HepG2 (cell line): Measurements from ENCODE around the gene PTCH1. TPM values are rescaled to one million over a fixed set of nuclear protein-coding genes. Genes with fewer than 3 reads are reported as not detected.

Experiments used
- ATAC-seq: fragments of 200-7000 bp; cut with Tn5 transposase; 3 replicates; pipeline ENCODE4 v1.9.1; 2020; ENCODE audit warnings: mild to moderate bottlenecking, moderate library complexity
- BruUV-seq: library from RNA; stranded (reverse); fragments of 400-500 nt; replicated peaks from 2 replicates; lab custom pipeline; 2021; lab: Mats Ljungman, UMichigan
- CTCF ChIA-PET: fragments of 300-600 bp; formaldehyde crosslinking; extraction: SDS; loops from one replicate; lab custom pipeline; 2021; ENCODE audit warnings: low total read pairs, inconsistent platforms, low intra/inter-chr PET ratio; lab: Yijun Ruan, JAX
- POLR2A ChIA-PET: fragments of 350-600 bp; sonication (Branson Sonifier 250); formaldehyde crosslinking; loops from one replicate; lab custom pipeline; 2020; ENCODE audit warnings: antibody characterized with exemption, inconsistent platforms; lab: Yijun Ruan, JAX
- DNase-seq: peaks from one replicate; pipeline ENCODE4 v3.0.0-alpha.2; 2015; ENCODE audit warnings: low spot score
- FAIRE-seq: peaks from 3 replicates; lab custom pipeline; 2011; peaks lifted over from hg19 to GRCh38; lab: Jason Lieb, UNC
- H2AFZ ChIP-seq: one replicate; pipeline ENCODE4 v1.6.1; 2011; ENCODE audit warnings: low read length, inconsistent platforms
- H3K27ac ChIP-seq: fragments of 300-600 bp; 3 replicates; pipeline ENCODE4 v1.8.0; 2011; ENCODE audit warnings: mixed run types, mild to moderate bottlenecking, mixed read lengths, low read length, inconsistent platforms; ENCODE audit not compliant: insufficient read depth; ENCODE audit errors: extremely low read length
- H3K27me3 ChIP-seq, 2 experiments: fragments of 200-600 bp in 1 of 2; 2 replicates in 1 of 2; 3 replicates in 1 of 2; pipeline versions ENCODE4 v1.6.0 to v1.8.0; 2011; ENCODE audit warnings: low read length in 2 of 2, mild to moderate bottlenecking in 2 of 2, moderate library complexity in 2 of 2, inconsistent platforms in 1 of 2; ENCODE audit not compliant: insufficient read depth in 2 of 2, control insufficient read depth in 1 of 2
- H3K36me3 ChIP-seq, 2 experiments: fragments of 200-600 bp in 1 of 2; replicated peaks in 1 of 2; 2 replicates in 1 of 2; 3 replicates in 1 of 2; pipeline versions ENCODE4 v1.5.1 to v1.8.0; 2011; ENCODE audit warnings: low read length in 2 of 2, inconsistent platforms in 1 of 2; ENCODE audit not compliant: insufficient read depth in 2 of 2, control insufficient read depth in 1 of 2
- H3K4me1 ChIP-seq: 2 replicates; pipeline ENCODE4 v1.5.1; 2012; ENCODE audit warnings: low read length, inconsistent platforms; ENCODE audit not compliant: insufficient read depth
- H3K4me2 ChIP-seq: 2 replicates; pipeline ENCODE4 v1.6.0; 2011; ENCODE audit warnings: low read depth, low read length, inconsistent platforms
- H3K4me3 ChIP-seq, 3 experiments: fragments of 200-600 bp in 1 of 3; sonication (generic), shearing (Covaris generic) in 1 of 3; replicated peaks in 1 of 3; 2 replicates each; pipeline ENCODE4 v1.5.1; 2011 to 2016; ENCODE audit warnings: low read length in 3 of 3, inconsistent platforms in 2 of 3, low read depth in 2 of 3, mild to moderate bottlenecking in 2 of 3, control low read depth in 1 of 3, mixed read lengths in 1 of 3; ENCODE audit not compliant: insufficient read depth in 1 of 3
- H3K79me2 ChIP-seq: one replicate; pipeline ENCODE4 v1.6.1; 2011; ENCODE audit warnings: low read length, inconsistent platforms; ENCODE audit not compliant: insufficient read depth
- H3K9ac ChIP-seq: 2 replicates; pipeline ENCODE4 v1.6.0; 2011; ENCODE audit warnings: mild to moderate bottlenecking, low read depth, low read length, inconsistent platforms; ENCODE audit not compliant: insufficient read depth
- H3K9me3 ChIP-seq: 2 replicates; pipeline ENCODE4 v1.5.1; 2012; ENCODE audit warnings: mild to moderate bottlenecking, low read length
- H4K20me1 ChIP-seq: 2 replicates; pipeline ENCODE4 v1.6.0; 2011; ENCODE audit warnings: inconsistent platforms, mild to moderate bottlenecking, low read length, moderate library complexity; ENCODE audit not compliant: insufficient read depth
- ATM ChIP-seq: fragments of 450-650 bp; IDR thresholded peaks from 2 replicates; pipeline ENCODE4 v1.7.1; 2017; ENCODE audit warnings: mild to moderate bottlenecking, borderline replicate concordance
- FOXK2 ChIP-seq: fragments of 450-650 bp; IDR thresholded peaks from 2 replicates; pipeline ENCODE4 v1.6.1; 2016
- GLI4 ChIP-seq: sonication (generic); formaldehyde crosslinking; IDR thresholded peaks from 2 replicates; pipeline ENCODE4 v1.5.1; 2020; ENCODE audit warnings: missing genetic modification reagents, mild to moderate bottlenecking, moderate library complexity, borderline replicate concordance
- HMGXB3 ChIP-seq: sonication (generic); formaldehyde crosslinking; IDR thresholded peaks from 2 replicates; pipeline ENCODE4 v1.4.0; 2020; ENCODE audit warnings: missing genetic modification reagents, borderline replicate concordance
- KDM6A ChIP-seq: IDR thresholded peaks from 2 replicates; pipeline ENCODE4 v1.6.1; 2016; ENCODE audit warnings: low read depth
- POLR2G ChIP-seq: fragments of 200-400 bp; formaldehyde crosslinking; IDR thresholded peaks from 2 replicates; pipeline ENCODE4 v1.6.1; 2018; ENCODE audit warnings: mild to moderate bottlenecking, low read depth, low read length, moderate library complexity
- PRDM4 ChIP-seq: sonication (generic); formaldehyde crosslinking; IDR thresholded peaks from 2 replicates; pipeline ENCODE4 v1.9.0; 2021; ENCODE audit warnings: missing genetic modification reagents, borderline replicate concordance
- ZNF296 ChIP-seq: sonication (generic); formaldehyde crosslinking; conservative IDR thresholded peaks from 2 replicates; pipeline ENCODE4 v1.5.0; 2020; ENCODE audit warnings: mild to moderate bottlenecking, missing genetic modification reagents
- ZNF468 ChIP-seq: sonication (generic); formaldehyde crosslinking; IDR thresholded peaks from 2 replicates; pipeline ENCODE4 v1.8.0; 2022; ENCODE audit warnings: mild to moderate bottlenecking, moderate library complexity, missing genetic modification reagents
- ZNF549 ChIP-seq: sonication (generic); formaldehyde crosslinking; IDR thresholded peaks from 2 replicates; pipeline ENCODE4 v1.5.0; 2020; ENCODE audit warnings: missing genetic modification reagents
- ZNF574 ChIP-seq: sonication (generic); formaldehyde crosslinking; IDR thresholded peaks from 2 replicates; pipeline ENCODE4 v1.4.0; 2020; ENCODE audit warnings: missing genetic modification reagents
- ZNF746 ChIP-seq: sonication (generic); formaldehyde crosslinking; IDR thresholded peaks from 2 replicates; pipeline ENCODE4 v1.8.0; 2022; ENCODE audit warnings: mild to moderate bottlenecking, missing genetic modification reagents
- ZNF788 ChIP-seq: sonication (generic); formaldehyde crosslinking; IDR thresholded peaks from 2 replicates; pipeline ENCODE4 v1.5.0; 2020; ENCODE audit warnings: mild to moderate bottlenecking, missing genetic modification reagents, borderline replicate concordance
- WGBS: methylation state at CpG from one replicate; pipeline ENCODE4 v1.1.6; 2017; ENCODE audit warnings: low lambda C conversion rate; 5-methylcytosine and 5-hydroxymethylcytosine counted together
- in situ Hi-C: cut with HindIII; loops from 2 replicates; pipeline ENCODE4 v1.10.0; 2017; ENCODE audit warnings: low pct_unique_long_range_greater_than_20kb; ENCODE audit not compliant: extremely low pct_ligation_motif_present
- intact Hi-C: fragments of 100-400 bp; cut with micrococcal nuclease; formaldehyde crosslinking; loops from one replicate; pipeline ENCODE4 v1.10.0; 2022; ENCODE audit not compliant: unreplicated experiment
- polyA plus RNA-seq, 8 experiments: library from polyadenylated mRNA; depleted of rRNA in 3 of 8; stranded (reverse) in 7 of 8; unstranded in 1 of 8; fragments of >200 nt; fragmentation: Illumina TruSeq in 4 of 8; extraction: Trizol in 4 of 8; gene quantifications; 2 replicates each; pipeline versions ENCODE4 v1.2.1 to v1.2.3, GENCODE V29; 2011 to 2016; ENCODE audit warnings: low read depth in 4 of 8, missing spikeins in 1 of 8, mixed read lengths in 1 of 8; ENCODE audit not compliant: insufficient read depth in 1 of 8
- total RNA-seq, 5 experiments: library from RNA; depleted of rRNA; stranded (reverse); fragments of >200 nt; fragmentation: Illumina TruSeq; extraction: Trizol; gene quantifications; 2 replicates each; pipeline ENCODE4 v1.2.3, GENCODE V29; 2016; ENCODE audit warnings: low read depth in 1 of 5
- TF ChIP-seq, protein P1 (sequence below): sonication (generic); formaldehyde crosslinking; IDR thresholded peaks from 2 replicates; pipeline ENCODE4 v1.5.0; 2020; ENCODE audit warnings: missing genetic modification reagents

PTCH1 gene
- total and polyA plus RNA-seq, 2 of the 13 experiments (the other 11 are each of a cell fraction or from before 2014, with no cell fraction given), result 2.8 to 3.9 TPM

GRCh38 chr9:95458666-95459065, 58.1 kb downstream of the PTCH1 start (continued):
- TF ChIP-seq, protein P1, sequence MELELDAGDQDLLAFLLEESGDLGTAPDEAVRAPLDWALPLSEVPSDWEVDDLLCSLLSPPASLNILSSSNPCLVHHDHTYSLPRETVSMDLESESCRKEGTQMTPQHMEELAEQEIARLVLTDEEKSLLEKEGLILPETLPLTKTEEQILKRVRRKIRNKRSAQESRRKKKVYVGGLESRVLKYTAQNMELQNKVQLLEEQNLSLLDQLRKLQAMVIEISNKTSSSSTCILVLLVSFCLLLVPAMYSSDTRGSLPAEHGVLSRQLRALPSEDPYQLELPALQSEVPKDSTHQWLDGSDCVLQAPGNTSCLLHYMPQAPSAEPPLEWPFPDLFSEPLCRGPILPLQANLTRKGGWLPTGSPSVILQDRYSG (CRISPR knock-in tag), result no peak
- TF ChIP-seq POLR2G (no peak), ZNF549 (no peak), KDM6A (CRISPR knock-in tag) (no peak)

DNA sequence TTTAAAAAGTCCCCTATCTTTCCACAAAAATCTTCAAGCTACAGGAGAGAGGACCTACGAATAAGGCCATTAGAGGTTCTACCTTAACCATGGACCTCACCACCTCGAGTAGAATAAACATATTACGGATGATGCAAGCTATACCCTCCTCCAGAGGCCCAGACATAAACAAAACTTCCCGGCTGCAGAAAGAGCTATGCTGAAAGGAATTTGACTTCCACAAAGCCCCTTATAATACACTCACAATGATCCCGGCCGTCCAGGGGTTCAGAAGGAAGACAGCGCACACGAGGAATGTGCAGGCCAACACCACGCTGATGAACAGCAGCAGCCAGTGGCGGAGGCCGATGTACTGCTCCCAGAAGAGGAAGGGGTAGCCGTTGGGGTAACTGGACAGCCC, 59.0 kb downstream of the PTCH1 start:
- Histone ChIP-seq H3K4me3 (no peak overlapping the region), H4K20me1 (no peaks in the 10 kb centered on the region), H2AFZ (no peak overlapping the region), H3K27ac (no peak overlapping the region), H3K79me2 (no peaks in the 10 kb centered on the region), H3K9me3 (no peaks in the 10 kb centered on the region), H3K9ac (no peak overlapping the region), H3K36me3 (peaks cover 12 to 59% of the 10 kb centered on the region in 2 experiments), H3K4me1 (no peaks in the 10 kb centered on the region), H3K27me3 (no peaks in the 10 kb centered on the region), H3K4me2 (no peak overlapping the region)
- FAIRE-seq (no peak), ATAC-seq (no peak), DNase-seq (no peak)
- WGBS, result 93% methylated on average over 12 of the region's 12 CpGs
- POLR2A ChIA-PET, result no interaction called here
- CTCF ChIA-PET, result no interaction called here
- intact Hi-C loops (no loop called here), in situ Hi-C loops (no loop called here)
- no TSS peak for BruUV-seq
- TF ChIP-seq FOXK2 (no peak), PRDM4 (CRISPR knock-in tag) (no peak), GLI4 (no peak), ZNF574 (CRISPR knock-in tag) (no peak), ZNF468 (CRISPR knock-in tag) (no peak), ATM (no peak), ZNF746 (CRISPR knock-in tag) (no peak), ZNF788 (CRISPR knock-in tag) (no peak), ZNF296 (CRISPR knock-in tag) (no peak), HMGXB3 (no peak)
